Skeletal muscle tissue (tissue), 4 donors: ENCODE data around the gene STEAP2. TPM values are rescaled to one million over a fixed set of nuclear protein-coding genes. Genes with fewer than 3 reads are reported as not detected.

ENCODE experiments used
- H3K27ac ChIP-seq: one replicate; pipeline ENCODE4 v1.7.0; 2013; ENCODE audit warnings: mild to moderate bottlenecking, low read depth, low read length, inconsistent platforms
- H3K27me3 ChIP-seq, 3 donors: one replicate each; pipeline ENCODE4 v1.7.0; 2013; ENCODE audit warnings: low read length in 3 of 3; ENCODE audit not compliant: control insufficient read depth in 3 of 3, insufficient read depth in 3 of 3
- H3K36me3 ChIP-seq, 3 donors: one replicate each; pipeline ENCODE4 v1.7.0; 2013; ENCODE audit warnings: low read length in 3 of 3; ENCODE audit not compliant: control insufficient read depth in 3 of 3, insufficient read depth in 3 of 3
- H3K4me1 ChIP-seq, 3 donors: one replicate each; pipeline ENCODE4 v1.7.0; 2013; ENCODE audit warnings: low read length in 3 of 3, mild to moderate bottlenecking in 3 of 3; ENCODE audit not compliant: control insufficient read depth in 3 of 3, insufficient read depth in 3 of 3
- H3K4me3 ChIP-seq, 3 donors: one replicate each; pipeline ENCODE4 v1.7.0; 2013; ENCODE audit warnings: low read length in 3 of 3
- H3K9ac ChIP-seq, 3 donors: one replicate each; pipeline ENCODE4 v1.7.0; 2013; ENCODE audit warnings: low read length in 3 of 3, mild to moderate bottlenecking in 3 of 3, moderate library complexity in 2 of 3, low read depth in 1 of 3
- H3K9me3 ChIP-seq, 3 donors: one replicate each; pipeline ENCODE4 v1.7.0; 2013; ENCODE audit warnings: low read length in 3 of 3; ENCODE audit not compliant: control insufficient read depth in 3 of 3
- total RNA-seq: library from RNA; depleted of rRNA; stranded (reverse); fragments of >200 nt; gene quantifications from one replicate; pipeline ENCODE4 v1.2.3, GENCODE V29; 2014
- donor health status: Osteomylitis.

STEAP2 gene
- total RNA-seq, 1 donor from 2014 or later, result 2.6 TPM

GRCh38 chr7:90191648-90192047 lies 19.9 kb upstream of the STEAP2 start:
- H3K4me3 ChIP-seq, result no peak overlapping the region
- no peak overlapping the region for H3K27ac ChIP-seq
- no peak overlapping the region for H3K9ac ChIP-seq
- no peaks in the 10 kb centered on the region for H3K27me3 ChIP-seq
- no peaks in the 10 kb centered on the region for H3K36me3 ChIP-seq
- H3K9me3 ChIP-seq, result no peaks in the 10 kb centered on the region
- H3K4me1 ChIP-seq, result no peaks in the 10 kb centered on the region

- no peaks in the 10 kb centered on the region for H3K36me3 ChIP-seq
Measured at GRCh38 chr7:90192876-90193750, 18.4 kb upstream of the STEAP2 start.

DNA sequence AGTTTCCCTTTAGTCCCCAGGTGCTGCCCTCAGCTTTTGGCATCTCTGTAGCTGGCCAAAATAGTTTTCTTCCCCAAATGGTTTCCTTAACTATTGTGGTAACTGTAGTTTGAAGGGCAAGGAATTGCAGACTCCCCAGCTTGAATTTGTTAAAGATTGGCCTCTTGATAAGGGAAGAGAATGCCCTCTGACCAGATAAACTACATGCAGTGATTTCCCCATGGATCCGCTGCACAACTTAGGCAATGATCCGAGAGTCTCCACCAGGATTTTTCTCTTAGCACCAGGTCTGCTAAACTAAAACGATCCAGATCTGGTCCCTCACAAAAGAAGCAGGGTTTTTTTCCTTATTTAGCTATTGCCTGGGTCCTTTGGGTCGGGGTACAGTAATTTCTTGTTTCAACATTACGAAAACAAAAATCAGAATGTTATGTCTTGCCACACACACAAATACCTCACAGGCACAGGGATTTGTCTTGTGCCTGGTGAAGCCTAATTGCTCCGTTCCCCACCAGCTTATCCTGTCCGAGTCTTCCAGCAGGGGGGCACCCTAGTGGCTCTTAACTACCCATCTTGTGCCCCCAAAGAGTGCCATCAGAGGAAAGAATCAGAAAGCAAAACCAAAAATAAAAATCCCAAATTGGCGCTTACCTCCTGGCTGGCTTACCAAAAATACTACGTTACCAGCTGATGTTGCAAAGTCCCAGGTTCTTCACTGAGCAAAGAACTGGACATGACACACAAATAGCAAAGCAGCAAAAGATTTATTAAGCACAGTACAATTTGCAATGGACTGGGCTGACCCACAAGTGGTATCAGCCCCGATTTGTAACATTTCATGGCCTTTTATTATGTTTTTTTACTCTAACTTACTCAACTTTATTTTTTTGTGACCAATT lies 16.4 kb upstream of the STEAP2 start:
- H3K36me3 ChIP-seq, result no peaks in the 10 kb centered on the region

More at GRCh38 chr7:90192876-90193750, 18.4 kb upstream of the STEAP2 start:
- no peaks in the 10 kb centered on the region for H3K4me1 ChIP-seq
- no peak overlapping the region for H3K27ac ChIP-seq
- no peaks in the 10 kb centered on the region for H3K9me3 ChIP-seq
- H3K9ac ChIP-seq, result no peak overlapping the region
- H3K4me3 ChIP-seq, result no peak overlapping the region
- H3K27me3 ChIP-seq, result no peaks in the 10 kb centered on the region

GRCh38 chr7:90201500-90202195 lies 9.9 kb upstream of the STEAP2 start:
- Histone ChIP-seq H3K9ac (no peak overlapping the region), H3K36me3 (no peaks in the 10 kb centered on the region), H3K4me1 (no peaks in the 10 kb centered on the region), H3K9me3 (no peaks in the 10 kb centered on the region), H3K27me3 (no peaks in the 10 kb centered on the region), H3K4me3 (no peak overlapping the region), H3K27ac (no peak overlapping the region)

More for the DNA sequence above, 16.4 kb upstream of the STEAP2 start:
- Histone ChIP-seq H3K4me1 (no peaks in the 10 kb centered on the region), H3K9ac (no peak overlapping the region), H3K9me3 (no peaks in the 10 kb centered on the region), H3K27ac (no peak overlapping the region), H3K27me3 (no peaks in the 10 kb centered on the region), H3K4me3 (no peak overlapping the region)

GRCh38 chr7:90207956-90208355 lies 3.6 kb upstream of the STEAP2 start:
- no peak overlapping the region for H3K27ac ChIP-seq
- no peak overlapping the region for H3K9ac ChIP-seq
- H3K4me1 ChIP-seq, result peaks cover 3 to 8% (median 8%) of the 10 kb centered on the region in 3 donors
- no peaks in the 10 kb centered on the region for H3K36me3 ChIP-seq
- no peaks in the 10 kb centered on the region for H3K9me3 ChIP-seq
- no peak overlapping the region for H3K4me3 ChIP-seq
- no peaks in the 10 kb centered on the region for H3K27me3 ChIP-seq

GRCh38 chr7:90209776-90210175 lies 1.8 kb upstream of the STEAP2 start:
- Histone ChIP-seq H3K27me3 (no peaks in the 10 kb centered on the region), H3K9me3 (no peaks in the 10 kb centered on the region), H3K4me1 (peaks cover 3 to 8% (median 8%) of the 10 kb centered on the region in 3 donors), H3K4me3 (no peak overlapping the region), H3K27ac (no peak overlapping the region), H3K36me3 (no peaks in the 10 kb centered on the region), H3K9ac (no peak overlapping the region)

DNA sequence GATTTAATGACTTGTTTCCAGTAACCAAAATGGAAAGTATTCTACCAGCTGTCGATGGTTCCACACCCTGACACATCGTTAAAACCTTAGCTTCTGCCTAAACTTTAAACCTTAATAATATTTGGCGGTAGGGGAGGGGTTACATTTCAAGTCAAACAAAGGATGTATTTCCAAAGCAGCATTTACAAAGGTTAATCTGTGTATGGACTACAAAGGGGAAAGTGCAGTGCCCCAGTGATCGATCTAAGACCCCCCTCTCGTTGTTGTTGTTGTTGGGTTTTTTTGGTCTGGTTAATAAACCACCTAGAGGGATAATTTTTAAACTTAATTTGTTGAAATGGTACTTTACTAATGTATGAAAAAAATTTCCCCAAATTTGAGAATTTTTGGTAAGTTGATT lies 1.1 kb upstream of the STEAP2 start:
- Histone ChIP-seq H3K9ac (no peak overlapping the region), H3K27me3 (no peaks in the 10 kb centered on the region), H3K4me1 (peaks cover 3 to 8% (median 8%) of the 10 kb centered on the region in 3 donors), H3K9me3 (no peaks in the 10 kb centered on the region), H3K27ac (no peak overlapping the region), H3K36me3 (no peaks in the 10 kb centered on the region), H3K4me3 (no peak overlapping the region)

DNA sequence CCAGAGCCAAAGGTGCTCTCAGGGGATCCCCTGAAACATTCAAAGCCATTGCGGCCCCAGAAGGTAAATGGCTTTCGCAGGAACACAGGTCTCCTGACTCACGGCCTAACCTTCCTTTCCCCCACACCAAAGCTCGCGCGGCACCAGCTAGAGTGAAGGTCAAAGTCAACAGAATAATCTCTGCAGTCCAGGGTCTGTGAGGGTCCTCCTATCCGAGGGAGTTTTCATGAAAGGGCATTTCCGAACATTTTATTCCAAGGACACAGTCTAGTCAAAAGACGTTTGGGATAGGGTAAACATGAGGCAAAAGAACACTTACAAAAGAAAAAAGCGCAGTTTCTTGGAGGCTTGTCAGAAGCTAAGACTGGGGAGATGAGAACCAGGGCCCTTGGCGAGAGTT lies 559 bp upstream of the STEAP2 start:
- Histone ChIP-seq H3K9me3 (no peaks in the 10 kb centered on the region), H3K27ac (peak overlapping the region; percentile 74), H3K4me3 (peak overlapping the region; percentile 73 to 74 (median 73)), H3K27me3 (no peaks in the 10 kb centered on the region), H3K9ac (peak overlapping the region; percentile 69 to 76 (median 71)), H3K36me3 (no peaks in the 10 kb centered on the region), H3K4me1 (peaks cover 3 to 8% (median 8%) of the 10 kb centered on the region in 3 donors)

GRCh38 chr7:90212149-90212495 lies 582 bp downstream of the STEAP2 start:
- Histone ChIP-seq H3K4me1 (peaks cover 3 to 8% (median 8%) of the 10 kb centered on the region in 3 donors), H3K9ac (peak overlapping the region; percentile 63 to 76 (median 69)), H3K36me3 (no peaks in the 10 kb centered on the region), H3K27me3 (no peaks in the 10 kb centered on the region), H3K9me3 (no peaks in the 10 kb centered on the region), H3K27ac (peak overlapping the region; percentile 74), H3K4me3 (peak overlapping the region; percentile 73 to 79 (median 73))
